SK-N-SH treated with all-trans-retinoic acid at 6 μM for 48 hours (cell line): ENCODE results near the gene TNNI3K.

ENCODE experiments used
- ATAC-seq: fragments of 200-7000 bp; cut with Tn5 transposase; 3 replicates; pipeline ENCODE4 v1.9.1; 2020; ENCODE audit warnings: mild to moderate bottlenecking, moderate library complexity
- ARNTL ChIP-seq: fragments of 450-650 bp; formaldehyde crosslinking; IDR thresholded peaks from 2 replicates; pipeline ENCODE4 v1.5.0; 2020; ENCODE audit warnings: low read depth, mild to moderate bottlenecking, moderate library complexity, borderline replicate concordance
- BACH2 ChIP-seq: fragments of 250-450 bp; sonication (Bioruptor Pico); IDR thresholded peaks from 2 replicates; pipeline ENCODE4 v1.9.0; 2021; ENCODE audit warnings: mild to moderate bottlenecking, borderline replicate concordance
- CSDC2 ChIP-seq: fragments of 250-450 bp; sonication (Bioruptor Pico); IDR thresholded peaks from 2 replicates; pipeline ENCODE4 v1.5.0; 2020; ENCODE audit warnings: mild to moderate bottlenecking, moderate library complexity
- ESRRG ChIP-seq: fragments of 250-450 bp; sonication (Bioruptor Pico); IDR thresholded peaks from 2 replicates; pipeline ENCODE4 v1.6.1; 2021; ENCODE audit warnings: mild to moderate bottlenecking
- GLIS3 ChIP-seq: fragments of 250-450 bp; sonication (Bioruptor Pico); IDR thresholded peaks from 2 replicates; pipeline ENCODE4 v1.5.0; 2020; ENCODE audit warnings: mild to moderate bottlenecking, moderate library complexity
- OSR1 ChIP-seq: fragments of 250-450 bp; sonication (Bioruptor Pico); IDR thresholded peaks from 2 replicates; pipeline ENCODE4 v1.8.0; 2022; ENCODE audit warnings: moderate library complexity, mild to moderate bottlenecking, inconsistent platforms
- PPARA ChIP-seq: fragments of 250-450 bp; sonication (Bioruptor Pico); IDR thresholded peaks from 2 replicates; pipeline ENCODE4 v1.5.0; 2020; ENCODE audit warnings: mild to moderate bottlenecking, borderline replicate concordance
- RARB ChIP-seq: fragments of 250-450 bp; sonication (Bioruptor Pico); IDR thresholded peaks from 2 replicates; pipeline ENCODE4 v1.8.0; 2021; ENCODE audit warnings: mild to moderate bottlenecking, moderate library complexity
- SNAI2 ChIP-seq: fragments of 250-450 bp; sonication (Bioruptor Pico); IDR thresholded peaks from 2 replicates; pipeline ENCODE4 v1.5.0; 2020; ENCODE audit warnings: mild to moderate bottlenecking, moderate library complexity
- TOX ChIP-seq: fragments of 250-450 bp; sonication (Bioruptor Pico); IDR thresholded peaks from 2 replicates; pipeline ENCODE4 v1.8.0; 2021; ENCODE audit warnings: mild to moderate bottlenecking, moderate library complexity, borderline replicate concordance
- ZC3H10 ChIP-seq: fragments of 250-450 bp; sonication (Bioruptor Pico); IDR thresholded peaks from 2 replicates; pipeline ENCODE4 v1.5.1; 2021; ENCODE audit warnings: mild to moderate bottlenecking, moderate library complexity
- ZFP30 ChIP-seq: fragments of 450-650 bp; formaldehyde crosslinking; IDR thresholded peaks from 2 replicates; pipeline ENCODE4 v1.5.0; 2022; ENCODE audit warnings: mild to moderate bottlenecking, moderate library complexity
- ZNF70 ChIP-seq: fragments of 450-650 bp; formaldehyde crosslinking; IDR thresholded peaks from 2 replicates; pipeline ENCODE4 v1.5.0; 2020; ENCODE audit warnings: mild to moderate bottlenecking, moderate library complexity
- ZNF8 ChIP-seq: fragments of 450-650 bp; formaldehyde crosslinking; IDR thresholded peaks from 2 replicates; pipeline ENCODE4 v1.5.0; 2020; ENCODE audit warnings: mild to moderate bottlenecking, moderate library complexity
- TF ChIP-seq, protein P1 (sequence below): fragments of 250-450 bp; sonication (Bioruptor Pico); IDR thresholded peaks from 2 replicates; pipeline ENCODE4 v1.8.0; 2021; ENCODE audit warnings: low read depth, mild to moderate bottlenecking, moderate library complexity, borderline replicate concordance
- TF ChIP-seq, protein P2 (sequence below): fragments of 250-450 bp; sonication (Bioruptor Pico); IDR thresholded peaks from 2 replicates; pipeline ENCODE4 v1.8.0; 2020; ENCODE audit warnings: mild to moderate bottlenecking, moderate library complexity, borderline replicate concordance
- TF ChIP-seq, protein P3 (sequence below): fragments of 250-450 bp; sonication (Bioruptor Pico); IDR thresholded peaks from 2 replicates; pipeline ENCODE4 v1.5.0; 2020; ENCODE audit warnings: mild to moderate bottlenecking, moderate library complexity
- TF ChIP-seq, protein P4 (sequence below): fragments of 250-450 bp; sonication (Bioruptor Pico); IDR thresholded peaks from 2 replicates; pipeline ENCODE4 v1.5.1; 2021; ENCODE audit warnings: mild to moderate bottlenecking, moderate library complexity
- TF ChIP-seq, protein P5 (sequence below): fragments of 250-450 bp; sonication (Bioruptor Pico); IDR thresholded peaks from 2 replicates; pipeline ENCODE4 v1.5.1; 2020; ENCODE audit warnings: low read depth, mild to moderate bottlenecking, moderate library complexity

Gene TNNI3K

DNA sequence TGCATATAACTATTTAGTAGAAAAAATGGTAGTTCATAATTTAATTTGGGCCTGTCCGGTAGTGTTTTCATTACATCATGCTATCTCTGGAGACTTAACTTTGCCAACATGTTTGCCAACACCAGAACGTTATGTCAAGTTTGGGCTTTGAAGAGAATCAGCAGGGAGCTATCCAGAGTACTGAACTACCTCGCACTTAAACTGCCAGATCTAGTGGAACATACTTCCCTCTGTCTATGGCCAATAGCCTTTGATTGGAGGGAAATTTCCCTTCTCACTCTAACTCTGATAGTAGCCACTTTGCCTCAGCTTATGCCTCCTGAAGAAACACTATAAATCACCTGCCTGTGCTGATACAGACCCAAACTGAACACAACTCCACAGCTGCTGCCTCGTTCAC lies 267.2 kb downstream of the TNNI3K start (continued):
- TF ChIP-seq PPARA (CRISPR knock-in tag), result no peak
- no peak for TF ChIP-seq ZNF70 (CRISPR knock-in tag)
- no peak for TF ChIP-seq ZC3H10 (CRISPR knock-in tag)
- TF ChIP-seq ZFP30 (CRISPR knock-in tag), result peak; percentile 12; the same call in 1 of the 2 replicates
- TF ChIP-seq ARNTL (CRISPR knock-in tag), result no peak
- no peak for TF ChIP-seq BACH2
- TF ChIP-seq, protein P1, sequence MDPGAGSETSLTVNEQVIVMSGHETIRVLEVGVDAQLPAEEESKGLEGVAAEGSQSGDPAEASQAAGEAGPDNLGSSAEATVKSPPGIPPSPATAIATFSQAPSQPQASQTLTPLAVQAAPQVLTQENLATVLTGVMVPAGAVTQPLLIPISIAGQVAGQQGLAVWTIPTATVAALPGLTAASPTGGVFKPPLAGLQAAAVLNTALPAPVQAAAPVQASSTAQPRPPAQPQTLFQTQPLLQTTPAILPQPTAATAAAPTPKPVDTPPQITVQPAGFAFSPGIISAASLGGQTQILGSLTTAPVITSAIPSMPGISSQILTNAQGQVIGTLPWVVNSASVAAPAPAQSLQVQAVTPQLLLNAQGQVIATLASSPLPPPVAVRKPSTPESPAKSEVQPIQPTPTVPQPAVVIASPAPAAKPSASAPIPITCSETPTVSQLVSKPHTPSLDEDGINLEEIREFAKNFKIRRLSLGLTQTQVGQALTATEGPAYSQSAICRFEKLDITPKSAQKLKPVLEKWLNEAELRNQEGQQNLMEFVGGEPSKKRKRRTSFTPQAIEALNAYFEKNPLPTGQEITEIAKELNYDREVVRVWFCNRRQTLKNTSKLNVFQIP (CRISPR knock-in tag), result no peak
- TF ChIP-seq ZNF8, result no peak
- TF ChIP-seq RARB (CRISPR knock-in tag), result no peak
- TF ChIP-seq, protein P2, sequence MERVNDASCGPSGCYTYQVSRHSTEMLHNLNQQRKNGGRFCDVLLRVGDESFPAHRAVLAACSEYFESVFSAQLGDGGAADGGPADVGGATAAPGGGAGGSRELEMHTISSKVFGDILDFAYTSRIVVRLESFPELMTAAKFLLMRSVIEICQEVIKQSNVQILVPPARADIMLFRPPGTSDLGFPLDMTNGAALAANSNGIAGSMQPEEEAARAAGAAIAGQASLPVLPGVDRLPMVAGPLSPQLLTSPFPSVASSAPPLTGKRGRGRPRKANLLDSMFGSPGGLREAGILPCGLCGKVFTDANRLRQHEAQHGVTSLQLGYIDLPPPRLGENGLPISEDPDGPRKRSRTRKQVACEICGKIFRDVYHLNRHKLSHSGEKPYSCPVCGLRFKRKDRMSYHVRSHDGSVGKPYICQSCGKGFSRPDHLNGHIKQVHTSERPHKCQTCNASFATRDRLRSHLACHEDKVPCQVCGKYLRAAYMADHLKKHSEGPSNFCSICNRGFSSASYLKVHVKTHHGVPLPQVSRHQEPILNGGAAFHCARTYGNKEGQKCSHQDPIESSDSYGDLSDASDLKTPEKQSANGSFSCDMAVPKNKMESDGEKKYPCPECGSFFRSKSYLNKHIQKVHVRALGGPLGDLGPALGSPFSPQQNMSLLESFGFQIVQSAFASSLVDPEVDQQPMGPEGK (CRISPR knock-in tag), result no peak
- peak; percentile 90 for TF ChIP-seq CSDC2 (CRISPR knock-in tag)
- TF ChIP-seq, all 23 proteins: peak for 8

DNA sequence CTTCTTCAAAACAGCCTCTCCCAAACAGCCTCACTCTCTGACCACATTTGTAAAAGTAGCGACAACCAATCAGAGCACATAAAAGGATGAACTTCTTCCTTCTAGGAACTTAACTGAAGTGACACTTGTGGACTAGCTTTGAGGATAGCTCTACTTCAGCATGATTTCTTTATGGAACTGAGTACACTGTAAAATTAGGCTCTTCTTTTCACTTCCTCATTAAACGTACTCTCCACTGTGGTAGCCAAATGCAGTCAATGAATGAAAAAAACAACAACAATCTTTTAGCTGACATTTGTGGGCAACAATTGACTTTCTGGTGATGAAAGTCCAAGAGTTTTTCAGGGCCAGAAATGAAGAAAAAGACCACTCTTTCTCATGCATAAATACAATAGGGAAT lies 267.7 kb downstream of the TNNI3K start:
- no peak for ATAC-seq

More for the DNA sequence above, 267.7 kb downstream of the TNNI3K start:
- TF ChIP-seq ZC3H10 (CRISPR knock-in tag) (no peak), GLIS3 (CRISPR knock-in tag) (no peak), TOX (no peak), PPARA (CRISPR knock-in tag) (no peak), ESRRG (no peak), CSDC2 (CRISPR knock-in tag) (no peak), ZNF70 (CRISPR knock-in tag) (no peak), ZNF8 (no peak), SNAI2 (CRISPR knock-in tag) (no peak), ARNTL (CRISPR knock-in tag) (no peak), ZFP30 (CRISPR knock-in tag) (no peak), RARB (CRISPR knock-in tag) (no peak), OSR1 (no peak)
- TF ChIP-seq, protein P3, sequence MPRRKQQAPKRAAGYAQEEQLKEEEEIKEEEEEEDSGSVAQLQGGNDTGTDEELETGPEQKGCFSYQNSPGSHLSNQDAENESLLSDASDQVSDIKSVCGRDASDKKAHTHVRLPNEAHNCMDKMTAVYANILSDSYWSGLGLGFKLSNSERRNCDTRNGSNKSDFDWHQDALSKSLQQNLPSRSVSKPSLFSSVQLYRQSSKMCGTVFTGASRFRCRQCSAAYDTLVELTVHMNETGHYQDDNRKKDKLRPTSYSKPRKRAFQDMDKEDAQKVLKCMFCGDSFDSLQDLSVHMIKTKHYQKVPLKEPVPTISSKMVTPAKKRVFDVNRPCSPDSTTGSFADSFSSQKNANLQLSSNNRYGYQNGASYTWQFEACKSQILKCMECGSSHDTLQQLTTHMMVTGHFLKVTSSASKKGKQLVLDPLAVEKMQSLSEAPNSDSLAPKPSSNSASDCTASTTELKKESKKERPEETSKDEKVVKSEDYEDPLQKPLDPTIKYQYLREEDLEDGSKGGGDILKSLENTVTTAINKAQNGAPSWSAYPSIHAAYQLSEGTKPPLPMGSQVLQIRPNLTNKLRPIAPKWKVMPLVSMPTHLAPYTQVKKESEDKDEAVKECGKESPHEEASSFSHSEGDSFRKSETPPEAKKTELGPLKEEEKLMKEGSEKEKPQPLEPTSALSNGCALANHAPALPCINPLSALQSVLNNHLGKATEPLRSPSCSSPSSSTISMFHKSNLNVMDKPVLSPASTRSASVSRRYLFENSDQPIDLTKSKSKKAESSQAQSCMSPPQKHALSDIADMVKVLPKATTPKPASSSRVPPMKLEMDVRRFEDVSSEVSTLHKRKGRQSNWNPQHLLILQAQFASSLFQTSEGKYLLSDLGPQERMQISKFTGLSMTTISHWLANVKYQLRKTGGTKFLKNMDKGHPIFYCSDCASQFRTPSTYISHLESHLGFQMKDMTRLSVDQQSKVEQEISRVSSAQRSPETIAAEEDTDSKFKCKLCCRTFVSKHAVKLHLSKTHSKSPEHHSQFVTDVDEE (CRISPR knock-in tag), result no peak
- TF ChIP-seq, protein P4, sequence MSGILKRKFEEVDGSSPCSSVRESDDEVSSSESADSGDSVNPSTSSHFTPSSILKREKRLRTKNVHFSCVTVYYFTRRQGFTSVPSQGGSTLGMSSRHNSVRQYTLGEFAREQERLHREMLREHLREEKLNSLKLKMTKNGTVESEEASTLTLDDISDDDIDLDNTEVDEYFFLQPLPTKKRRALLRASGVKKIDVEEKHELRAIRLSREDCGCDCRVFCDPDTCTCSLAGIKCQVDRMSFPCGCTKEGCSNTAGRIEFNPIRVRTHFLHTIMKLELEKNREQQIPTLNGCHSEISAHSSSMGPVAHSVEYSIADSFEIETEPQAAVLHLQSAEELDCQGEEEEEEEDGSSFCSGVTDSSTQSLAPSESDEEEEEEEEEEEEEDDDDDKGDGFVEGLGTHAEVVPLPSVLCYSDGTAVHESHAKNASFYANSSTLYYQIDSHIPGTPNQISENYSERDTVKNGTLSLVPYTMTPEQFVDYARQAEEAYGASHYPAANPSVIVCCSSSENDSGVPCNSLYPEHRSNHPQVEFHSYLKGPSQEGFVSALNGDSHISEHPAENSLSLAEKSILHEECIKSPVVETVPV (CRISPR knock-in tag), result no peak
- TF ChIP-seq, protein P1 (CRISPR knock-in tag), result no peak
- TF ChIP-seq, protein P5, sequence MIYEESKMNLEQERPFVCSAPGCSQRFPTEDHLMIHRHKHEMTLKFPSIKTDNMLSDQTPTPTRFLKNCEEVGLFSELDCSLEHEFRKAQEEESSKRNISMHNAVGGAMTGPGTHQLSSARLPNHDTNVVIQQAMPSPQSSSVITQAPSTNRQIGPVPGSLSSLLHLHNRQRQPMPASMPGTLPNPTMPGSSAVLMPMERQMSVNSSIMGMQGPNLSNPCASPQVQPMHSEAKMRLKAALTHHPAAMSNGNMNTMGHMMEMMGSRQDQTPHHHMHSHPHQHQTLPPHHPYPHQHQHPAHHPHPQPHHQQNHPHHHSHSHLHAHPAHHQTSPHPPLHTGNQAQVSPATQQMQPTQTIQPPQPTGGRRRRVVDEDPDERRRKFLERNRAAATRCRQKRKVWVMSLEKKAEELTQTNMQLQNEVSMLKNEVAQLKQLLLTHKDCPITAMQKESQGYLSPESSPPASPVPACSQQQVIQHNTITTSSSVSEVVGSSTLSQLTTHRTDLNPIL, result no peak
- TF ChIP-seq, all 23 proteins: peak for 0
